Subcutaneous abdominal adipose tissue (tissue), 5 donors: ENCODE data around the gene PIP5KL1.
A peak's percentile ranks its signal among the peaks of the same experiment; 100 is the strongest.
"Not testable (repeated sequence)": the region's sequence is repeated elsewhere in the genome, so short reads cannot be mapped to it uniquely, and the experiment has no call there.

Experiments
- H3K27ac ChIP-seq: one replicate; pipeline ENCODE4 v1.7.0; 2013; ENCODE audit warnings: low read depth, mild to moderate bottlenecking, inconsistent platforms, low read length, moderate library complexity
- H3K27me3 ChIP-seq, 5 donors: one replicate each; pipeline ENCODE4 v1.7.0; 2013; ENCODE audit warnings: low read length in 5 of 5, inconsistent platforms in 1 of 5; ENCODE audit not compliant: control insufficient read depth in 5 of 5, insufficient read depth in 4 of 5
- H3K36me3 ChIP-seq, 5 donors: one replicate each; pipeline ENCODE4 v1.7.0; 2013; ENCODE audit warnings: low read length in 5 of 5; ENCODE audit not compliant: control insufficient read depth in 5 of 5, insufficient read depth in 5 of 5
- H3K4me1 ChIP-seq, 5 donors: one replicate each; pipeline ENCODE4 v1.7.0; 2013; ENCODE audit warnings: low read length in 5 of 5, mild to moderate bottlenecking in 3 of 5, moderate library complexity in 1 of 5; ENCODE audit not compliant: control insufficient read depth in 5 of 5, insufficient read depth in 5 of 5
- H3K4me3 ChIP-seq, 5 donors: one replicate each; pipeline ENCODE4 v1.7.0; 2013; ENCODE audit warnings: low read length in 5 of 5, low read depth in 1 of 5
- H3K9ac ChIP-seq, 5 donors: one replicate each; pipeline ENCODE4 v1.7.0; 2013; ENCODE audit warnings: low read length in 5 of 5, mild to moderate bottlenecking in 4 of 5, moderate library complexity in 3 of 5
- H3K9me3 ChIP-seq, 5 donors: one replicate each; pipeline ENCODE4 v1.7.0; 2013; ENCODE audit warnings: low read length in 5 of 5; ENCODE audit not compliant: control insufficient read depth in 5 of 5
- donor health status: healthy.
- donor health status: healthy.
- donor health status: healthy.
- donor health status: healthy.
- donor health status: healthy.

PIP5KL1 gene

DNA sequence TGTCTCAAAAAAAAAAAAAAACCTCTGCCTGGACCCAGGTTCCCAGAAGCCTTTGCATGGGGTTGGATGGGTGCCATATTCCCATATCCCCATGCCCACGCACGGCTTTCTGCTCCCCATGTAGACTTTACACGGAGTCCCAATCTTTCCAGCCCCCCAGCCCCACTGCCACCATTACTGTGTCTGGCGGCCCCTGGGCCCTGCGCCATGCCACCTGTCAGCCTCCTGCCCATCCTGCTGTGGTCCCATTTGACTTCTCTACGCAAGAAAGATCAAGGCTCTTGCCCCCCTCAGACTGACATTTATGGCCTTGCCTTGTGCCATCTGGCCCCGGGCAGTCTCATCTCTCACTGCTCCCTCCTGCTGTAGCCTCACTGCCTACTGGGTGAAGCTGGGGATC is 46.6 kb downstream of the PIP5KL1 start:
- Histone ChIP-seq H3K36me3 (peaks cover 0 to 40% (median 35%) of the 10 kb centered on the region in 5 donors), H3K4me3 (no peak overlapping the region), H3K27me3 (no peaks in the 10 kb centered on the region), H3K27ac (peak overlapping the region; percentile 29), H3K9me3 (no peaks in the 10 kb centered on the region), H3K9ac (no peak overlapping the region), H3K4me1 (peaks cover 3 to 31% (median 26%) of the 10 kb centered on the region in 5 donors)

DNA sequence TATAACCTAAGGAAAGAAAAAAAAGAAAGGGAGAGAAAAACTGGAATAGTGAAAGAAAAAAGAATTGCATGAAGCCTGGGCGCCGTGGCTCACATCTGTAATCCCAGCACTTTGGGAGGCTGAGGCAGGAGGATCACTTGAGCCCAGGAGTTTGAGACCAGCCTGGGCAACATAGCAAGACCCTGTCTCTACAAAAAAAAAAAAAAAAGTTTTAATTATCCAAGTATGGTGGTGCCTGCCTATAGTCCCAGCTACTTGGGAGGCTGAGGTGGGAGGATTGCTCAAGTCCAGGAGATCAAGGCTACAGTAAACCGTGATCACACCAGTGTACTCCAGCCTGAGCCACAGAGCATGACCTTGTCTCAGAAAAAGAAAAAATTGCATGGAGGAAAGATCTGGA is 48.9 kb downstream of the PIP5KL1 start:
- H3K27ac ChIP-seq, H3K4me3 ChIP-seq, H3K27me3 ChIP-seq, H3K9me3 ChIP-seq, H3K9ac ChIP-seq: not testable (repeated sequence)
- peaks cover 5 to 45% (median 40%) of the 10 kb centered on the region in 5 donors for H3K4me1 ChIP-seq
- peaks cover 0 to 26% (median 20%) of the 10 kb centered on the region in 5 donors for H3K36me3 ChIP-seq

DNA sequence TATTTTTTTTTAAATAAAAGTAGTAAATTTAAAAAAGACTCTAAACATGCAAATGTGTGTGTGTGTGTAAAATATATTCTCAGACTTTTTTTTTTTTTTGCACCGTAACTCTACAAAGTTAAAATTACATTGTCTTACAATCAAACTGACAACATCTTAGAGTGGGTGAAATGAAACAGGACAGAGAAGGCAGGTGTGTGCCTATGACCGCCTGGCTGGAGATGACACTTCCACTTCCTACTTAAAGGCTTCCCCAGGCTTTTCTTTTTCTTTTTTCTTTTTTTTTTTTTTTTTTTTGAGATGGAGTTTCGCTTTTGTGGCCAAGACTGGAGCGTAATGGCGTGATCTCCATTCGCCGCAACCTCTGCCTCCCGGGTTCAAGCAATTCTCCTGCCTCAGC is 50.4 kb downstream of the PIP5KL1 start:
- no peak overlapping the region for H3K27ac ChIP-seq
- peaks cover 5 to 53% (median 50%) of the 10 kb centered on the region in 5 donors for H3K4me1 ChIP-seq
- no peaks in the 10 kb centered on the region for H3K27me3 ChIP-seq
- no peaks in the 10 kb centered on the region for H3K9me3 ChIP-seq
- H3K4me3 ChIP-seq: no peak overlapping the region
- H3K9ac ChIP-seq: no peak overlapping the region
- peaks cover 0 to 14% (median 10%) of the 10 kb centered on the region in 5 donors for H3K36me3 ChIP-seq

- no peak overlapping the region for H3K4me3 ChIP-seq
- H3K27me3 ChIP-seq: no peaks in the 10 kb centered on the region
- no peaks in the 10 kb centered on the region for H3K9me3 ChIP-seq
- H3K4me1 ChIP-seq: peaks cover 3 to 53% (median 50%) of the 10 kb centered on the region in 5 donors
- H3K27ac ChIP-seq: no peak overlapping the region
- H3K9ac ChIP-seq: no peak overlapping the region
- peaks cover 0 to 3% (median 0%) of the 10 kb centered on the region in 5 donors for H3K36me3 ChIP-seq
These were observed 51.8 kb downstream of the PIP5KL1 start for GRCh38 chr9:127878652-127879390.

DNA sequence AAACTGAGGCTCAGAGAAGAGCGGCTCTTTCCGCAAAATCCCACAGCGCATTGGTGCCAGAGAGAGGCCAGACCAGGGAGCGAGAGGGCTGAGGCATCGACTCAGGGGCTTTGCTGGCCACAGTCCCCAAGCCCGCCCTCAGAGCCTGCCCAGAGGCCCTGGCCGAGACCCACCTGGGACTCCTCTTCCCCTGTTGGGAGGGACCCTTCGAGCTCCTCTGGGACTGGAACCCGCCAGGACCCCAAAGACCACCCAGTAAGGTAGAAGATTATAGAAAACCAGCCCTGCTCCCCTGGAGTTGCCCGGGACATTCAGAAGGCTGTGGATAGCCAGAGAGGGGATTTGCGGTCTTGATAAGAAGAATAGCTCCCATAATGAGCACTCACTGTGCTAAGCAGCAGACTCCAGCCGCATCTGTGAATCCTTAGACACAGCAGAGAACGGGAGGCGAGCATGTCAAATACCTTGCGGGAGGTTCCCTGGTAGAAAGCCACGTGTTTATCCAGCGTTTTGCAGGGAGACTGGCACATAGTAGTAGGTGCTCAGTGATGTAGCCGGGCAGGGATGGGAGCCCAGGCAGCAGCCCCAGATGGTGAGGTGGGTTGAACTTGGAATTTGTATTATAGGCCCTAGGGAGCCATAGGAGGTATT is 52.5 kb downstream of the PIP5KL1 start:
- Histone ChIP-seq H3K27ac (peak overlapping the region; percentile 46), H3K4me1 (peaks cover 3 to 58% (median 56%) of the 10 kb centered on the region in 5 donors)

GRCh38 chr9:127877566-127877998 is 53.0 kb downstream of the PIP5KL1 start, which contains the start of gene AK1:
Gene AK1 (minus strand): TSS chr9:127877675. CDS start chr9:127874617, 3,058 bp downstream.
- peaks cover 3 to 53% (median 51%) of the 10 kb centered on the region in 5 donors for H3K4me1 ChIP-seq
- H3K9me3 ChIP-seq: no peaks in the 10 kb centered on the region
- peak within 1 kb of the TSS; percentile 71 to 78 (median 75) for H3K4me3 ChIP-seq
- H3K27ac ChIP-seq: peak within 1 kb of the TSS; percentile 46
- peak within 1 kb of the TSS; percentile 26 to 82 (median 65) for H3K9ac ChIP-seq
- H3K27me3 ChIP-seq: no peaks in the 10 kb centered on the region
- H3K36me3 ChIP-seq: peaks cover 0 to 7% (median 4%) of the 10 kb centered on the region in 5 donors

More for the DNA sequence above, 52.5 kb downstream of the PIP5KL1 start:
- H3K27me3 ChIP-seq: no peaks in the 10 kb centered on the region
- peak overlapping the region in 4 of 5 donors; percentile 43 to 80 (median 62) for H3K9ac ChIP-seq
- H3K4me3 ChIP-seq: peak overlapping the region; percentile 71 to 78 (median 75)
- no peaks in the 10 kb centered on the region for H3K9me3 ChIP-seq
- H3K36me3 ChIP-seq: peaks cover 0 to 5% (median 0%) of the 10 kb centered on the region in 5 donors

GRCh38 chr9:127876764-127877562 is 53.6 kb downstream of the PIP5KL1 start:
- Histone ChIP-seq H3K9me3 (no peaks in the 10 kb centered on the region), H3K36me3 (peaks cover 0 to 12% (median 8%) of the 10 kb centered on the region in 5 donors), H3K9ac (peak overlapping the region; percentile 26 to 82 (median 65)), H3K27me3 (no peaks in the 10 kb centered on the region), H3K4me1 (peaks cover 3 to 49% (median 48%) of the 10 kb centered on the region in 5 donors), H3K27ac (peak overlapping the region; percentile 46), H3K4me3 (peak overlapping the region; percentile 35 to 75 (median 71))

DNA sequence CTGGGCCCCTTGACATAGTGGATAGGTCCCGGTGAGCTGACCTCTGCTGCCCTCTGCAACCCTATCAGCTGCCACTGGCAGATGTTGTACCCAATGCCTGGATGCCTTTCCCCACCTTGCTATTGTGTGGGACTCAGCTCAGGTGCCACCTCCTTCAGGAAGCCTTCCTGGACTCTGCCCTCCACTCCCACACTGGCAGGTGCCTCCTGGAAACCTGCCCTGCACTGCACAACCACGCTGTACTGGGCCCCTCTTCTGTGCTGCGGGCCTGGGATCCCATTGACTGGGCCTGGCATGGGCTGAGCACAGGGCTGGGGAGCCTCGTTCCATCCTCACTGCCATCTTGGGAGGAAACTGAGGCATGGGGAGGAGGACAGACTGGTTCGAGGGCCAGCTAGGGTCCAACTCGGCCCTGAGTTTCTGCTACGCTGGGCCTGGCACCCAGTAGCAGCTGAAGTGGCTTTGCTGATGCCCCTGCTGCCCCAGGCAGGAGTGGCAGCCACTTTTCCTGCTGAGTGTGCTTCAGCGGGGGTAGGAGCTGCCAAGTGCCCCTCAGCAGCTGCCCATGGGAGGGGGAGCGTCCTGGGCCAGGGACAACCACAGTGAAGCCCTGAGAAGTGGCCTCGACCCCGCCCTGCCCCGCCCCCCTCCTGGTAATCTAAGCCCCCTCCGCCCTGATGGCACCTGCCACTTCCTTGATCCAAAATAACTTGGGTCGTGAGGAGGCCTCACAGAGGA is 54.4 kb downstream of the PIP5KL1 start:
- Histone ChIP-seq H3K9ac (peak overlapping the region in 2 of 5 donors; percentile 31 to 82), H3K27me3 (no peaks in the 10 kb centered on the region), H3K36me3 (peaks cover 0 to 20% (median 10%) of the 10 kb centered on the region in 5 donors), H3K4me1 (peaks cover 3 to 49% (median 48%) of the 10 kb centered on the region in 5 donors), H3K27ac (peak overlapping the region; percentile 46), H3K9me3 (no peaks in the 10 kb centered on the region), H3K4me3 (peak overlapping the region in 3 of 5 donors; percentile 39 to 73 (median 61))
